HuH-7 (cell line): ENCODE measurements around the gene GNE.
"Not testable (repeated sequence)": the region's sequence is repeated elsewhere in the genome, so short reads cannot be mapped to it uniquely, and the experiment has no call there.

Source experiments
- DNase-seq: peaks from one replicate; pipeline ENCODE4 v3.0.0; 2011; ENCODE audit warnings: low spot score

The GNE gene

GRCh38 chr9:36264896-36265295 lies 6.6 kb upstream of the GNE start:
- no peak for DNase-seq

- DNase-seq, result no peak
Observed at GRCh38 chr9:36263683-36264082, 5.4 kb upstream of the GNE start.

GRCh38 chr9:36258996-36259533 lies 817 bp upstream of the GNE start:
- no peak for DNase-seq

- DNase-seq, result no peak
Observed at GRCh38 chr9:36251428-36251827, 6.8 kb downstream of the GNE start.

GRCh38 chr9:36250079-36250478 lies 8.2 kb downstream of the GNE start:
- DNase-seq, result no peak

- no peak for DNase-seq
Observed at GRCh38 chr9:36249189-36249588, 9.1 kb downstream of the GNE start.

- DNase-seq, result not testable (repeated sequence)
Observed at GRCh38 chr9:36248061-36248460, 10.2 kb downstream of the GNE start.

GRCh38 chr9:36247356-36247755 lies 10.9 kb downstream of the GNE start:
- DNase-seq, result no peak

- DNase-seq, result no peak
Observed at GRCh38 chr9:36245906-36246305, 12.3 kb downstream of the GNE start.

- not testable (repeated sequence) for DNase-seq
Observed at GRCh38 chr9:36239675-36240074, 18.6 kb downstream of the GNE start.

GRCh38 chr9:36239205-36239604 lies 19.0 kb downstream of the GNE start:
- not testable (repeated sequence) for DNase-seq

GRCh38 chr9:36237230-36237629 lies 21.0 kb downstream of the GNE start:
- DNase-seq, result no peak

GRCh38 chr9:36222449-36222848 lies 35.8 kb downstream of the GNE start:
- DNase-seq, result no peak

GRCh38 chr9:36221667-36222066 lies 36.6 kb downstream of the GNE start:
- no peak for DNase-seq

- no peak for DNase-seq
Observed at GRCh38 chr9:36218411-36218901, 39.8 kb downstream of the GNE start.

GRCh38 chr9:36218011-36218410 lies 40.2 kb downstream of the GNE start:
- no peak for DNase-seq

GRCh38 chr9:36217256-36217968 lies 40.8 kb downstream of the GNE start:
- no peak for DNase-seq

GRCh38 chr9:36214571-36214970 lies 43.7 kb downstream of the GNE start:
- no peak for DNase-seq

- DNase-seq, result no peak
Observed at GRCh38 chr9:36213989-36214388, 44.3 kb downstream of the GNE start.

GRCh38 chr9:36213387-36213786 lies 44.9 kb downstream of the GNE start:
- DNase-seq, result no peak

- no peak for DNase-seq
Observed at GRCh38 chr9:36211510-36211909, 46.7 kb downstream of the GNE start.

- DNase-seq, result no peak
Observed at GRCh38 chr9:36210722-36211121, 47.5 kb downstream of the GNE start.

GRCh38 chr9:36208521-36209253 lies 49.6 kb downstream of the GNE start:
- DNase-seq, result no peak
